Sigmoid colon (tissue), 4 donors: ENCODE measurements around the gene MYADML2.

Source experiments
- POLR2A ChIP-seq, 2 donors: fragments of 450-650 bp; IDR thresholded peaks; one replicate each; pipeline ENCODE4 v1.6.1; 2016; ENCODE audit warnings: antibody characterized with exemption in 2 of 2, mild to moderate bottlenecking in 2 of 2, moderate library complexity in 2 of 2
- POLR2AphosphoS5 ChIP-seq, 4 donors: sonication (generic); formaldehyde crosslinking; IDR thresholded peaks; one replicate each; pipeline ENCODE4 v1.6.1; 2017; ENCODE audit warnings: antibody characterized with exemption in 4 of 4
- TF ChIP-seq, protein P1 (sequence below), 4 experiments: fragments of 450-650 bp in 3 of 4; fragments of 200-600 bp in 1 of 4; IDR thresholded peaks; one replicate each; pipeline ENCODE4 v1.5.1; 2016 to 2019; ENCODE audit warnings: antibody characterized with exemption in 4 of 4, mild to moderate bottlenecking in 3 of 4, moderate library complexity in 2 of 4

DNA sequence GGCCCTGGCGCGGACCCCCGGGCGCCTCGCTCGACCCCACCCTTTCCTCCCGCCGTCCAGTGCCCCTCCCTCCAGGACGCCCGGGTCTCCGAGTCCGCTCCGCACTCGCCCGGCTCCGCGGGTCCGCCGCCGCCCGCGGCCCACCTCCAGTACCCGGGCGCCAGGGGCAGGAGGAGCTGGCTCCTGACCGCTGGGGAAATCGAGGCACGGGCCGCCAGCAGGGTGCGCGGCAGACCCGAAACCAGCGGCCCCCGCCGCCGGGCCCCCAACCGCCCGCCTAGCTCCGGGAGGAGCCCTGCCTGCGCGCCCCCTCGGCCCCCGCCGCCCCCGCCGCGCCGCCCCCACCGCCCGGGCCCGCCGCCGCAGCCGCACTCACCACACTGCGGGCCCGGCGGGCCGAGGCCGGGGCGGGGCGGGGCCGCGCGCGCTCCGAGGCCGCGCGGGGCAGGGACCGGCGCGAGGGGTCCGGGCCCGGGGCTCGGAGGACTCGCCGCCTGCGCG, 19.8 kb downstream of the MYADML2 start:
- TF ChIP-seq, protein P1, sequence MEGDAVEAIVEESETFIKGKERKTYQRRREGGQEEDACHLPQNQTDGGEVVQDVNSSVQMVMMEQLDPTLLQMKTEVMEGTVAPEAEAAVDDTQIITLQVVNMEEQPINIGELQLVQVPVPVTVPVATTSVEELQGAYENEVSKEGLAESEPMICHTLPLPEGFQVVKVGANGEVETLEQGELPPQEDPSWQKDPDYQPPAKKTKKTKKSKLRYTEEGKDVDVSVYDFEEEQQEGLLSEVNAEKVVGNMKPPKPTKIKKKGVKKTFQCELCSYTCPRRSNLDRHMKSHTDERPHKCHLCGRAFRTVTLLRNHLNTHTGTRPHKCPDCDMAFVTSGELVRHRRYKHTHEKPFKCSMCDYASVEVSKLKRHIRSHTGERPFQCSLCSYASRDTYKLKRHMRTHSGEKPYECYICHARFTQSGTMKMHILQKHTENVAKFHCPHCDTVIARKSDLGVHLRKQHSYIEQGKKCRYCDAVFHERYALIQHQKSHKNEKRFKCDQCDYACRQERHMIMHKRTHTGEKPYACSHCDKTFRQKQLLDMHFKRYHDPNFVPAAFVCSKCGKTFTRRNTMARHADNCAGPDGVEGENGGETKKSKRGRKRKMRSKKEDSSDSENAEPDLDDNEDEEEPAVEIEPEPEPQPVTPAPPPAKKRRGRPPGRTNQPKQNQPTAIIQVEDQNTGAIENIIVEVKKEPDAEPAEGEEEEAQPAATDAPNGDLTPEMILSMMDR (IDR thresholded peaks at IDR 0.05), result no peak
- TF ChIP-seq POLR2A (IDR thresholded peaks at IDR 0.05) (no peak), POLR2AphosphoS5 (IDR thresholded peaks at IDR 0.05) (no peak)
